ENCODE data around the gene CRELD1.

GRCh38 chr3:9948586-9948985, 15.0 kb downstream of the CRELD1 start:
- TF ChIP-seq GATA2 (IDR thresholded peaks at IDR 0.05; ENCODE audit: low read depth, low read length) (no peak), GATA3 (IDR thresholded peaks at IDR 0.05; ENCODE audit: low read depth, low read length) (no peak)
